ENCODE measurements around the gene CDC45. TPM values are rescaled to one million over a fixed set of nuclear protein-coding genes. Genes with fewer than 3 reads are reported as not detected.
A peak's percentile ranks its signal among the peaks of the same experiment; 100 is the strongest.

CDC45 gene, protein sequence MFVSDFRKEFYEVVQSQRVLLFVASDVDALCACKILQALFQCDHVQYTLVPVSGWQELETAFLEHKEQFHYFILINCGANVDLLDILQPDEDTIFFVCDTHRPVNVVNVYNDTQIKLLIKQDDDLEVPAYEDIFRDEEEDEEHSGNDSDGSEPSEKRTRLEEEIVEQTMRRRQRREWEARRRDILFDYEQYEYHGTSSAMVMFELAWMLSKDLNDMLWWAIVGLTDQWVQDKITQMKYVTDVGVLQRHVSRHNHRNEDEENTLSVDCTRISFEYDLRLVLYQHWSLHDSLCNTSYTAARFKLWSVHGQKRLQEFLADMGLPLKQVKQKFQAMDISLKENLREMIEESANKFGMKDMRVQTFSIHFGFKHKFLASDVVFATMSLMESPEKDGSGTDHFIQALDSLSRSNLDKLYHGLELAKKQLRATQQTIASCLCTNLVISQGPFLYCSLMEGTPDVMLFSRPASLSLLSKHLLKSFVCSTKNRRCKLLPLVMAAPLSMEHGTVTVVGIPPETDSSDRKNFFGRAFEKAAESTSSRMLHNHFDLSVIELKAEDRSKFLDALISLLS
- polyA plus RNA-seq, result 10 to 100 TPM in 1 of 2 donors, 1 to 10 TPM in 1; 9.6 to 12.1 TPM

DNA sequence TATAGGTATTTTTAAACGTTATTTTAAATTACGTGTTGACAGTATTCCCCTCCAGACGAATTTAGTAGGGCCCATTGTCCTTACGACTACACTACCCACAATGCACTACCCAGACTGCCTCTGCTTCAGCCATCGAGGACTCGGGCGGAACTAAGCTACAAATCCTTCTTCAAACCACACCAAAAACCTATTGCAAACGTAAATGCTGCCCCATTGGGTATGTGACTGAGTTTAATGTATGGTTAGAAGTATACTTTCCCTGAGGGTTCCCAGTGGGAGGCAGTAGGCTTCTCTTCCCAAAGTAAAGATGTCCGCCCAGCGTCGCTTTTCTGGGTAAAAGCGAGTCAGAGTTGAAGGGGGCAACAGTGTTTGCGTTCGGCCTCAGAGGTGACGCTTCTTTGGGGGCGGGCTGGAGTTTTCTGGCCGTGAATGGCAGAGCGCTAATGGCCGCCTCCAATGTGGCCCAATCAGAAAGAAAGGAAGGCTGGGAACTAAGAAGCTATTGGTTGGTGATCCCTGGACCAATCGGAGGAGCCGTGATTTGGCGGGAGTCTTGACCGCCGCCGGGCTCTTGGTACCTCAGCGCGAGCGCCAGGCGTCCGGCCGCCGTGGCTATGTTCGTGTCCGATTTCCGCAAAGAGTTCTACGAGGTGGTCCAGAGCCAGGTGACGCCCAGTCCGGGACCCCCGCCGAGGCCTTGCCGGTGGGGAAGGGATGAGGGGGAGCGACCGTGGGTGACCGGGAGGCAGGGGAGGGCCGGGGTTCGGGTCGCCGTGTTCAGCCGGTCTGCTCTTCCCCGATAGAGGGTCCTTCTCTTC, at the start of gene CDC45:
Gene CDC45 (plus strand): TSS at position 566 of the 818 bp plus-strand sequence. CDS start 49 bp downstream, at position 615.
- Histone ChIP-seq H3K4me1 (ENCODE audit: control insufficient read depth in 2 of 2, insufficient read depth in 2 of 2, low read length in 1 of 2) (peaks cover 0 to 4% of the 10 kb centered on the region in 2 donors), H3K9me3 (ENCODE audit: control insufficient read depth in 2 of 2, insufficient read depth in 1 of 2, low read depth in 1 of 2, low read length in 1 of 2) (no peaks in the 10 kb centered on the region), H3K36me3 (ENCODE audit: control insufficient read depth in 2 of 2, insufficient read depth in 2 of 2, low read length in 1 of 2) (peaks cover 3% of the 10 kb centered on the region in 2 donors), H3K27ac (ENCODE audit: low read depth in 2 of 2, low read length in 1 of 2) (peak within 1 kb of the TSS; percentile 93 to 94), H3K4me3 (ENCODE audit: low read depth in 1 of 2, low read length in 2 of 2) (peak within 1 kb of the TSS; percentile 81), H3K27me3 (ENCODE audit: control insufficient read depth in 1 of 2, insufficient read depth in 2 of 2, low read length in 2 of 2) (no peaks in the 10 kb centered on the region)
- WGBS, 2 donors, result 0% methylated on average over 50 of the region's 50 CpGs

DNA sequence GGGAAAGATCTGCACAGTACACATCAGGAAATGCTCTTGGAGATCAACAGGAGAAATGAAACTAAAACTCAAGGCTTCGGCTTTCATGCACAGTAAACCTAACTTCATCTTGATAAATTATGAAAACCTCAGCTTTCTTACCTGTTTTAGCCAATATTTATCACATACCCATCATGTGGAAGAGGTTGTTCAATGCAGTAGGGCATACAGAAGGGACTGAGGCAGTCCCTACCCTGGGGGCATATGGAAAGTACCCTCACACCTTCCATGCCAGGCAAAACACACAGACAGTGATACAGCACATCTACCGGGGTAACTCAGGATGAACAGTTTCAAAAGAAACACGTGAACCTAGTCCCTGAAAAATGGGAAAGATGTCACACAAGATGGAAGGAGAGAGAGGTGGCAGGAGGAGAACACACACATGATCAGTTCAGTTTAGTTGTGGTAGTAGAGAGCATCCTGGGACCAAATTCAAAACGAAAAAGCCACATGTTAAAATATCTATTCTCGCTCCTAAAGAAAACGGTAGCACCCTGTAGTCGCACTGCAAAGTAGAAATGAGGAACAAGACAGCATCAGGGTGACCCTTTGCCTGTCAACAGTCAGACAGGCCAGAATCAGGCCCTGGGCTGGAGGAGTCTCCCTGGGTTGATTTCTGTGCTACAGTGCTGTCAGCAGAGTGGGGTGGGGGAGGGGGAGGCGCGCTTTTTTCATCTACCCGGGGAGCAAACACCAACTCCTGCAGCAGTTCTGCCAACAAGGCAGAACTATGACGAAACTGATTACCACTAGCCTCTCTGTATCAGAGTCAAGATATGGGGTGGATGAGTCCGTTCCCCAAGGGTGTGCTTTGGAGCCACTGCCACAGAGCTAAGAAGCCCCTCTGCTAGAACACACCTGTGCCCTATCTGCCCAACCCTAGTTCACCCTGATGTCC, 49.5 kb upstream of the CDC45 start:
- Histone ChIP-seq H3K36me3 (ENCODE audit: control insufficient read depth in 2 of 2, insufficient read depth in 2 of 2, low read length in 1 of 2) (peaks cover 0 to 7% of the 10 kb centered on the region in 2 donors), H3K4me1 (ENCODE audit: control insufficient read depth in 2 of 2, insufficient read depth in 2 of 2, low read length in 1 of 2) (peaks cover 5 to 10% of the 10 kb centered on the region in 2 donors), H3K4me3 (ENCODE audit: low read depth in 1 of 2, low read length in 2 of 2) (peak overlapping the region; percentile 91 to 95), H3K9me3 (ENCODE audit: control insufficient read depth in 2 of 2, insufficient read depth in 1 of 2, low read depth in 1 of 2, low read length in 1 of 2) (no peaks in the 10 kb centered on the region), H3K27me3 (ENCODE audit: control insufficient read depth in 1 of 2, insufficient read depth in 2 of 2, low read length in 2 of 2) (no peaks in the 10 kb centered on the region), H3K27ac (ENCODE audit: low read depth in 2 of 2, low read length in 1 of 2) (peak overlapping the region in 1 of 2 donors; percentile 97)
- whole genome bisulfite sequencing, 2 donors, result 9 to 10% methylated on average over 12 of the region's 12 CpGs

DNA sequence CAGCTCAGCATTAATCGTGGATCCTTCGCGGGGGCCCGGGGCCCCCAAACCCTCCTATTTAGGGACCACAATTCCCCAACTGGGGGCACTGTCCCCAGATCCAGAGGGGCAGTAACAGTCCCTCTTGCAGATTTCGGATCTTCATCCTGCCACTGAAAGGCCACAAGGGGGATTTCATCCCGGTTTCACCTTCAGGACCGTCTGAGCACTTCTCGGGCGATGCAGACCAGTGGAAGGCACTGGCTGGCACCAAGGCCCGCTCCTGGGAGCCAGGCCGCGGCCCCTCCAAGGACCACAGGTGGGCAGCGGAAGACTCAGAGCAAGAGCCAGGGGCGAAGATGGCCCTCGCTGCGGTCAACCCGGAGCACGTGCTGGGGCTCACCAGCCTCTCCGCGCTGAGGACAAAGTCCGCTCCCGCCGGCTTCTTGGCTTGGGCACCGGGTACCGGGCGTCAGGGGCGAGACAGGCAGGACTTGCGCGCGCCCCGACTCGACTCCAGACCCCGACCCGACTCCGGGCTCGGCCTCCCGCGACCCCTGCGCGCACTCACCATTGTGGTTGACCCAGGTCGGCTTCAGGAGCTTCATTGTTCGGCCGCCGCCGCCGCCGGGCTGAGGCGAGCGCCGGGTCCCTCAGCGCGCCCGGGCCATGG, 48.7 kb upstream of the CDC45 start:
- H3K27ac ChIP-seq (ENCODE audit: low read depth in 2 of 2, low read length in 1 of 2), result peak overlapping the region; percentile 95 to 97
- no peaks in the 10 kb centered on the region for H3K9me3 ChIP-seq (ENCODE audit: control insufficient read depth in 2 of 2, insufficient read depth in 1 of 2, low read depth in 1 of 2, low read length in 1 of 2)
- H3K4me1 ChIP-seq (ENCODE audit: control insufficient read depth in 2 of 2, insufficient read depth in 2 of 2, low read length in 1 of 2), result peaks cover 5 to 10% of the 10 kb centered on the region in 2 donors
- WGBS, 2 donors, result 0 to 1% methylated on average over 32 to 53 of the region's 53 CpGs
- H3K4me3 ChIP-seq (ENCODE audit: low read depth in 1 of 2, low read length in 2 of 2), result peak overlapping the region; percentile 91 to 95
- peaks cover 0 to 9% of the 10 kb centered on the region in 2 donors for H3K36me3 ChIP-seq (ENCODE audit: control insufficient read depth in 2 of 2, insufficient read depth in 2 of 2, low read length in 1 of 2)
- no peaks in the 10 kb centered on the region for H3K27me3 ChIP-seq (ENCODE audit: control insufficient read depth in 1 of 2, insufficient read depth in 2 of 2, low read length in 2 of 2)

DNA sequence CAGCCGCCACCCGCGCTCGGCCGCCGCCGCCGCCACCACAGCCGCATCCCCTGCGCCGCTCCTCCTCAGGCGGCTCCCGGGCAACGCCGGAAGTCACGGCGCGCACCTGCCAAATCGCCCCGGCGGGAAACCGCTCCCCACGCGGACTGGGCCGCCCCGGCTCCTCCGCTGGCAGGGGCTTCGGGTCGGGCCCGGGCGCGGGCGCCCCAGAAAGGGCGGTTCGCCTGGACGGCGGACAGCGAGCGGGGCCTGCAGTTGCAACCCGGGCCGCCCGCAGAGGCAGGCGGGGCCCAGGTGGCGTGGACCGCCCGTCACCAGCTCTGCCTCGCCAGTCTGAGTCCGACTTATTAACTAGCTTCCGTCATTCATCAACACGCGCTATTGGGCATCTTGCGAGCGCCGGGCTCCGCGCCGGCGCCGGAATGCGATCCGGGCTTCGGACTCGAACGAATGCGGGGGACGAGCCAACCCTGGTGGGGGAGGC, 48.0 kb upstream of the CDC45 start, which contains the start of gene HIRA:
Gene HIRA (minus strand): TSS at position 85 of the 484 bp plus-strand sequence. CDS start 257 bp downstream, outside the sequence.
- WGBS, 2 donors, result 0 to 1% methylated on average over 58 to 66 of the region's 66 CpGs
- peaks cover 5 to 10% of the 10 kb centered on the region in 2 donors for H3K4me1 ChIP-seq (ENCODE audit: control insufficient read depth in 2 of 2, insufficient read depth in 2 of 2, low read length in 1 of 2)
- H3K36me3 ChIP-seq (ENCODE audit: control insufficient read depth in 2 of 2, insufficient read depth in 2 of 2, low read length in 1 of 2), result peaks cover 0 to 9% of the 10 kb centered on the region in 2 donors

DNA sequence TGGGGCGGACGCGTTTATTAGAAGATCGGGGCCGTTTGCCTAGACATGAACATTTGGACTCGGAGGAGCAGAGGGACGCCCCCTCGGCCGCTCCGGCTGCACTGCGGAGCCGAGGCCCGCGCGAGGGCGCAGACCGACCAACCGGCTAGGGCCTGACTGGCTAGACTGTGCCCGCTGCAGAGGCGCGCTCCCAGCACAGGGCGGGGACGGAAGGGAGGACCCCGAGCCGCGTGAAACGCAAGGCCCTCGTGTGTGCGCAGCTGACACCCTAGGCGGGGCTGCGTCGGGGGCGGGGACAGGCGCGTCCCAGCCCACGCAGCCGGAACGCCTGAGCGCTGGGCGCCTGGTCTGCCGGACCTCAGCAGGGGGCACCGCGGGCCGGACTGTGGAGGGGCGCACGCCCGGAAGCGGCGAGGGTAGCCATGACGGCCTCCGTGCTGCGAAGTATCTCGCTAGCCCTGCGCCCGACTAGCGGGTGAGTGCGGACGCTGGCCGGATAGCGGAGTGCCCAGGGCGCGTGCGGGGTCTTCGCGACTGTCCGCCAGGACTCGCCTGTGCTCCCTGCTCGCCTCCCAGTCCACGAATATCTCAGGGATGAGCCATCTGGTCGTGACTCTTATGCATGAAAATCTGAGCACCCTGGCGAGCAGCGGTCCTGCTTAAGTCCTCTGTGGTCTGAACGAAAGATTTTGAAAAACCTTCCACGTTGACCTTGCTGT, 47.4 kb upstream of the CDC45 start, which contains the start of gene MRPL40:
Gene MRPL40 (plus strand): TSS at position 413 of the 719 bp plus-strand sequence. CDS start 10 bp downstream, at position 423.
- H3K9me3 ChIP-seq (ENCODE audit: control insufficient read depth in 2 of 2, insufficient read depth in 1 of 2, low read depth in 1 of 2, low read length in 1 of 2), result no peaks in the 10 kb centered on the region
- H3K4me1 ChIP-seq (ENCODE audit: control insufficient read depth in 2 of 2, insufficient read depth in 2 of 2, low read length in 1 of 2), result peaks cover 5 to 10% of the 10 kb centered on the region in 2 donors
- no peaks in the 10 kb centered on the region for H3K27me3 ChIP-seq (ENCODE audit: control insufficient read depth in 1 of 2, insufficient read depth in 2 of 2, low read length in 2 of 2)
- H3K36me3 ChIP-seq (ENCODE audit: control insufficient read depth in 2 of 2, insufficient read depth in 2 of 2, low read length in 1 of 2), result peaks cover 0 to 9% of the 10 kb centered on the region in 2 donors
- peak within 1 kb of the TSS; percentile 95 to 97 for H3K27ac ChIP-seq (ENCODE audit: low read depth in 2 of 2, low read length in 1 of 2)
- 0% methylated on average over 67 to 74 of the region's 74 CpGs for WGBS, 2 donors
- peak within 1 kb of the TSS; percentile 91 to 95 for H3K4me3 ChIP-seq (ENCODE audit: low read depth in 1 of 2, low read length in 2 of 2)

More for the DNA sequence above, 48.0 kb upstream of the CDC45 start, which contains the start of gene HIRA:
- Histone ChIP-seq H3K9me3 (ENCODE audit: control insufficient read depth in 2 of 2, insufficient read depth in 1 of 2, low read depth in 1 of 2, low read length in 1 of 2) (no peaks in the 10 kb centered on the region), H3K27ac (ENCODE audit: low read depth in 2 of 2, low read length in 1 of 2) (peak within 1 kb of the TSS; percentile 95 to 97), H3K27me3 (ENCODE audit: control insufficient read depth in 1 of 2, insufficient read depth in 2 of 2, low read length in 2 of 2) (no peaks in the 10 kb centered on the region), H3K4me3 (ENCODE audit: low read depth in 1 of 2, low read length in 2 of 2) (peak within 1 kb of the TSS; percentile 91 to 95)

DNA sequence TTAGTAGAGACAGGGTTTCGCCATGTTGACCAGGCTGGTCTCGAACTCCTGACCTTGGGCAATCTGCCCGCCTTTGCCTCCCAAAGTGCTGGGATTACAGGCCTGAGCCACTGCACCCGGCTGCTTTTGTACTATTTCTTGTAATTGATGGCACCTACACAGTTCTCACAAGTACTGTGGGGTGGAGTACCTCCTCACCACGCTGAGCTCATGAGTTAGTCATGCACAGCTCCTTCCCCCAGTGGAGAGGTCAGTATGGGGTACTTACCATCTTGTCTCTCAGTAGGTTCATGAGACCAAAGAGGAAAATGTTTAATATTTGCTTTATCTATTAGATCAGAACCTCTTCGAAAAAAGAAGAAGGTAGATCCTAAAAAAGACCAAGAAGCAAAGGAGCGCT, 45.3 kb upstream of the CDC45 start:
- H3K4me1 ChIP-seq (ENCODE audit: control insufficient read depth in 2 of 2, insufficient read depth in 2 of 2, low read length in 1 of 2), result peaks cover 5 to 10% of the 10 kb centered on the region in 2 donors
- H3K27me3 ChIP-seq (ENCODE audit: control insufficient read depth in 1 of 2, insufficient read depth in 2 of 2, low read length in 2 of 2), result no peaks in the 10 kb centered on the region
- peaks cover 0 to 9% of the 10 kb centered on the region in 2 donors for H3K36me3 ChIP-seq (ENCODE audit: control insufficient read depth in 2 of 2, insufficient read depth in 2 of 2, low read length in 1 of 2)
- WGBS, 2 donors, result 89 to 92% methylated on average over 7 of the region's 7 CpGs
- no peak overlapping the region for H3K27ac ChIP-seq (ENCODE audit: low read depth in 2 of 2, low read length in 1 of 2)
- no peak overlapping the region for H3K4me3 ChIP-seq (ENCODE audit: low read depth in 1 of 2, low read length in 2 of 2)
- H3K9me3 ChIP-seq (ENCODE audit: control insufficient read depth in 2 of 2, insufficient read depth in 1 of 2, low read depth in 1 of 2, low read length in 1 of 2), result no peaks in the 10 kb centered on the region

DNA sequence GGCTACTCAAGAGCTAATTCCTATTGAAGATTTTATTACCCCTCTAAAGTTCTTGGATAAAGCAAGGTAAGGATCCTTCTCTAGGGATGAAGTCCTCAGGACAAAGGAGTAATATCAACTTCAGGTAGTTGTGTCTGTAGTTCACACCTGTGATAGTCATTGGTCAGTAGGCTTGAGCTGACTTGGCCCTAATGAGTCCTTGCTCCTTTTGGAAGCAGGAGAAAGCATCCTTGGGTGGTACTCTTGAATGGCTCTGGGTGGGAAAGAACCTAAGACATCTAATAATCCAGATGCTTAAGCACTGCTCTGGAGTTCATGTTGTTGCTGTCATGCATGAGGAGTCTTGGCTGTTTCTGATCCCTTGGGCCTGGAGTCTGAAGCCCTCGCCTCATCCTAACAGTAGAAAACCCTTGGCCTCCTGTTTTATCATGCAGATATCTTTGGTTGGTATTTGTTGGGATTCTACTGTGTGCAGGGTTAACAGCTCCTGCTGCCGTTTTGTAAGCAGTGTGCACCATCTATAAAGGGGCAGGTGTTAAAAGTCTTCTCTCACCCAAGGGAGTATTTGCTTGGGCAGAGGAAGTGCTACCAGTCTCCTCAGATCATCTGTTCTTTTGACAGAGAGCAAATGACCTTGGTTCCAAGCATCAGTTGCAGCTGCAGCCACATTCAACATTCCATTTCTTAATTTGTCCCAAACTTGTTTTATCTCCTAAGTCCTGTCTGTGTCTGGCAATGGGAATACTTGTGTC, 44.7 kb upstream of the CDC45 start:
- H3K36me3 ChIP-seq (ENCODE audit: control insufficient read depth in 2 of 2, insufficient read depth in 2 of 2, low read length in 1 of 2), result peaks cover 0 to 9% of the 10 kb centered on the region in 2 donors
- H3K9me3 ChIP-seq (ENCODE audit: control insufficient read depth in 2 of 2, insufficient read depth in 1 of 2, low read depth in 1 of 2, low read length in 1 of 2), result no peaks in the 10 kb centered on the region
- H3K27ac ChIP-seq (ENCODE audit: low read depth in 2 of 2, low read length in 1 of 2), result no peak overlapping the region
- WGBS, 2 donors, result 75 to 80% methylated on average over 2 of the region's 2 CpGs
- peaks cover 5 to 9% of the 10 kb centered on the region in 2 donors for H3K4me1 ChIP-seq (ENCODE audit: control insufficient read depth in 2 of 2, insufficient read depth in 2 of 2, low read length in 1 of 2)
- H3K4me3 ChIP-seq (ENCODE audit: low read depth in 1 of 2, low read length in 2 of 2), result no peak overlapping the region
- H3K27me3 ChIP-seq (ENCODE audit: control insufficient read depth in 1 of 2, insufficient read depth in 2 of 2, low read length in 2 of 2), result no peaks in the 10 kb centered on the region

Measured in esophagus (tissue), 2 donors.